ENCODE measurements around the gene EIF3M.

DNA sequence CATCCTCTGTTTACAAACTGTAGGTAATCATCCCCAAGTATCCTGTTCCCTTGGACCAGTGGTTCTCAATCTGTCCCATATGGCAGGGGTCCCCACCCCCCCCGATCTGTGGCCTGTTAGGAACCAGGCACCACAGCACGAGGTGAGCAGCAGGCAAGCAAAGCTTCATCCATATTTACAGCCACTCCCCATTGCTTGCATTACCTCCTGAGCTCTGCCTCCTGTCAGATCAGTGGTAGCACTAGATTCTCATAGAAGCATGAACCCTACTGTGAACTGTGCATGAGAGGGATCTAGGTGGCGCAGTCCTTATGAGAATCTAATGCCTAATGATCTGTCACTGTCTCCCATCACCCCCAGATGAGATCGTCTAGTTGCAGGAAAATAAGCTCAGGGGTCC lies 33.4 kb upstream of the EIF3M start:
- TF ChIP-seq, protein P1, sequence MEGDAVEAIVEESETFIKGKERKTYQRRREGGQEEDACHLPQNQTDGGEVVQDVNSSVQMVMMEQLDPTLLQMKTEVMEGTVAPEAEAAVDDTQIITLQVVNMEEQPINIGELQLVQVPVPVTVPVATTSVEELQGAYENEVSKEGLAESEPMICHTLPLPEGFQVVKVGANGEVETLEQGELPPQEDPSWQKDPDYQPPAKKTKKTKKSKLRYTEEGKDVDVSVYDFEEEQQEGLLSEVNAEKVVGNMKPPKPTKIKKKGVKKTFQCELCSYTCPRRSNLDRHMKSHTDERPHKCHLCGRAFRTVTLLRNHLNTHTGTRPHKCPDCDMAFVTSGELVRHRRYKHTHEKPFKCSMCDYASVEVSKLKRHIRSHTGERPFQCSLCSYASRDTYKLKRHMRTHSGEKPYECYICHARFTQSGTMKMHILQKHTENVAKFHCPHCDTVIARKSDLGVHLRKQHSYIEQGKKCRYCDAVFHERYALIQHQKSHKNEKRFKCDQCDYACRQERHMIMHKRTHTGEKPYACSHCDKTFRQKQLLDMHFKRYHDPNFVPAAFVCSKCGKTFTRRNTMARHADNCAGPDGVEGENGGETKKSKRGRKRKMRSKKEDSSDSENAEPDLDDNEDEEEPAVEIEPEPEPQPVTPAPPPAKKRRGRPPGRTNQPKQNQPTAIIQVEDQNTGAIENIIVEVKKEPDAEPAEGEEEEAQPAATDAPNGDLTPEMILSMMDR (IDR thresholded peaks at IDR 0.05): no peak
- TF ChIP-seq POLR2A (IDR thresholded peaks at IDR 0.05): no peak
- no peak for TF ChIP-seq POLR2AphosphoS5 (IDR thresholded peaks at IDR 0.05)
- no peak for TF ChIP-seq EP300 (IDR thresholded peaks at IDR 0.05)

Data from suprapubic skin (tissue), 4 donors.